ENCODE data around the gene SEC14L5. TPM values are rescaled to one million over a fixed set of nuclear protein-coding genes. Genes with fewer than 3 reads are reported as not detected.

The SEC14L5 gene
- total RNA-seq: 0.94 TPM

DNA sequence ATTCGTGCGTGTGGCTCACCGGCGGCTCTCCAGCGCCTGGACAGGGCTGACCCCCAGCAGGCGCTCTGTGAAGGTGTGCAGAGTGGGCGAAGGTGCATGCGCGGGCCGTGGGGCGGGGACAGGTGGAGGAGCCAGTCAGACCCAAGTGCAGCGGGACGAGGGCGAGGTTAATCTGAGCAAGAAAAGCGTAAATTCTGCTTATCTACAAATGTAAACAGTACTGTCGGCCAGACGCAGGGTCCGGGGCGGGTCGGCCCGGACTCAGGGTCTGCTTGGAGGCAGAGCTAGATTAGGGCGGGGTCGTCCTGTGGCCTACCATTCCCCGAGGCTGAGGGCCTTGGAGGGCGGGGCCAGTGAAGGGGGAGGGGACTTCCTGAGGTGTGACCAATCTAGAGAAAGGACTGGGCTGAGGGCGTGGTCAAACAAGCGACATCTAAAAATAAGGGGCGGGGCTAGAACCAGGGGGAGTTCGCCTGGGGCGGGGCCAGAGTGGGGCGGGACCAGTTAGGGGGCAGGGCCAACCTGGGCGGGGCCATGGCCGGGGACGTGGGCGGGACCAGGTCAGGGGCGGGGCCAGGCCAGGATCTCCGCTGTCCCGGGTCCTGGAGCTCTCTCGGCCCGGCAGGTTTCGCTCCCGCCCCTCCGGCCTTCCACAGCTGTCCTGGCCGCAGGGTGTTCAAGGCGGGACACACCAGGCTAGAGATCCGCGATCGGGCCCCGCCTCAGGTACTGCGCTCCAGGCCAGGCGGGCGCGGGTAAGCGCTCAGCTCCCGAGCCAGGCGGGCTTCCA is at the start of gene SEC14L5:
Gene SEC14L5 (plus strand): TSS at position 611 of the 790 bp plus-strand sequence. CDS start 994 bp downstream, outside the sequence.

DNA sequence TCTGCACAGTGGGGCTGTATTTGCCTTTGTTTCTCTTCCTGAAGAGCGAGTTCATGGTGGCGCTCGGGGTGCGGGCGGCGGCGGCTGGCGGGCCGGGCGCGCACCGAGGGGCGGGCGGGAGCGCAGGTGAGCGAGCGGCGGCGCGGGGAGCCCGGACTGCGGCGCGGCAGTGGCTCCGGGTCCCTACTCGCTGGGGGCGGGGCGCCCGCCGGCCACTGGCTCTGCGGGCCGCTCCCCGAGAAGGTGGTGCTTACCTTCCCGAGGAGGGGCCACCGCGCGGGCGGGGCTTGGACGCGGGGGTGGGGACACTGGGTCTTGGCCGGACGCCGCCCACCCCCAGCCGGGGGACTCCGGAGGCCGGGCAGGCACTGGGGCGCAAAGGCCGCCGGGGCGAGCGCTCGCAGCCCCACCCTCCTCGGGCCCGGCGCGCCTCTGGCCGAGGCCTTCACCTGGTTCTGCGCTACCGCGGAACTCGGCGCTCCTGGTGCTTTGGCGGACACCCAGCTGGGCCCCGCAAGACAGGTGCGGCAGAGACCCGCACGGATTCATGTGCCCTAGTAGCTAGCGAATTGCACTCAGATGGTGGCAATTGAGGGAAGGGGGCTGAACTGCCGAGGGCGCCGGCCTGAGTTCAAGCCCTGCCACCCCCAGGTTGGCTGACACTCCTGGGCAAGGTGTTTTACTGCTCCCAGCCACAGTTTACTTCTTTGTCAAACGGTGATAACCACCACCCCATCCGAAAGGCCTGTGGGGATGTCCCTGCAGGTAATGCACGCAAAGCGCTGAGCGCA is 20.9 kb upstream of the SEC14L5 start, which contains the start of gene PPL:
Gene PPL (minus strand): TSS at position 158 of the 791 bp plus-strand sequence. CDS start 103 bp downstream, at position 55.

DNA sequence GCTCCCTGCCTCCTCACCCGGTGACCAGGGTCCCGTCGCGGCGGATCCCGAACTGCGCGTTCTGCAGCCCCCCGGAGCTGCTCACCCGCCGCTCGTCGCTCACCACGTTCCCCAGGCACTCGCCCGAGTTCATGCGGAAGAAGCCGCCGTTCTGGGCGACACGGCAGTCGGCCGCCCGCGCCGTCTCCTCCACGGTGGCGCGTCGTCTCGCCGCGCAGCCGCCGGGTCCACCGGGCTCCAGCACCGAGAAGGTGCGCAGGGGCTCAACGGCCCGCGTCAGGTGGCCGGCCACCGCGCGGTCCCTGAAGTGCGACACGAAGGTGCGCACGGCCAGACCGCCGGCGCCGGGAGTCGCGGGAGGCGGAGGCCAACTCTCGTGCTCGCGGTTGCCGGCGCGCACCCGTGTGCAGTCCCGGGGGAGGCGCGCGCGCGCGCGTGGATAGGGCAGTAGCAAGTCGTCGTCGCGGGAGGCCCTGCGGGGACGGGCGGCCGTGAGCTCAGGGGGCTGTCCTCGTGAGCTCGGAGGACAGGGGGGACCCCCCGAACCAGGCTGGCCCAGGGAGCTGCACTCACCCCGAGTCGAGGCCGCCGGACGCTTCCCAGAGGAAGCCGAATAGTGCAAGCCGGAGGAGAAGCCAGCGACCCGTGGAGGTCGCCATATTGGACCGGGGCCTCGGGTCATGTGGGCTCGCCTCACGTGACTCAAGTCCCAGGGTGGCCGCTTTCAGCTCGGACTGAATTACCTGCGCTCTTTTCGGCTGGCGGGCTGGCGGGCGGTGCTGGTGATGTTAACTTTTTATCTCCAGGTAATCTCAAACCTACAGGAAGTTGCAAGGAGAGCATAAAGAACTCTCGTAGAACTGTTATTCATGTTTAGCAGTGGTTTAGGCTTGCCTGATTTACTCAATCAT is 75.4 kb downstream of the SEC14L5 start, which contains the start of gene NAGPA:
Gene NAGPA (minus strand): TSS at position 680 of the 911 bp plus-strand sequence. CDS start 21 bp downstream, at position 659.

DNA sequence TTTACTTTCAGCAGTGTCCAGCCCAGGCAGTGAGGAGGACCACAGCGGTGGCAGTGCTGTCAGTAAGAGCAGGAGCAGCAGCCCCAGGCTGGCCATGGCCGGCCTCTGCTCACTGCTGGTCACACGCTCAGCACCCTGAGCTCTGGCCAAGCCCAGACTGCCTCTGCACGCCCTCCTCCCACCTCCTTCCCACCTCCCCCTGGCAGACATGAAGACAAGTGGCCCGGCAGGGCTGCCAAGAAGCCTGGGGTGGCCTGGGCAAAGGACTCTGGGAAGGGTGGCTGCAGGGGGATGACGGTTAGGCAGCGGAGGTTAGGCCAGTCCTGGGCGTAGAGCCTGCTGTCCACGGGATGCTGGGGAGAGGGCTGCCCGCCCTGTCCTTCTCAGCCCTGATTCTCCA is 107.7 kb downstream of the SEC14L5 start, which contains the start of gene C16orf89:
Gene C16orf89 (minus strand): TSS at position 144 of the 400 bp plus-strand sequence. CDS start 48 bp downstream, at position 96.

Other genes with a start within 250 kb of the SEC14L5 start
- gene ANKS3, start 224.1 kb upstream of the SEC14L5 start, total RNA-seq: 61.3 TPM
- gene DNAAF8, start 223.8 kb upstream of the SEC14L5 start, total RNA-seq: 0.31 TPM
- gene ZNF500, start 191.2 kb upstream of the SEC14L5 start, total RNA-seq: 16.9 TPM
- not detected for gene SEPTIN12, start 170.0 kb upstream of the SEC14L5 start, total RNA-seq
- gene SMIM22, start 163.0 kb upstream of the SEC14L5 start, total RNA-seq: not detected
- 41.6 TPM for gene ROGDI, start 155.7 kb upstream of the SEC14L5 start, total RNA-seq
- 89.2 TPM for gene GLYR1, start 111.0 kb upstream of the SEC14L5 start, total RNA-seq
- gene UBN1, start 110.8 kb upstream of the SEC14L5 start, total RNA-seq: 31.3 TPM
- gene PPL, start 21.2 kb upstream of the SEC14L5 start, total RNA-seq: 0.94 TPM
- gene NAGPA, start 75.6 kb downstream of the SEC14L5 start, total RNA-seq: 19.7 TPM
- gene C16orf89, start 107.6 kb downstream of the SEC14L5 start, total RNA-seq: 1.3 TPM
- 16.6 TPM for gene ALG1, start 113.5 kb downstream of the SEC14L5 start, total RNA-seq
- gene EEF2KMT, start 139.5 kb downstream of the SEC14L5 start, total RNA-seq: 4.7 TPM

Data from parietal lobe (tissue), 1 donor.